ENCODE results near the gene VTI1A. TPM values are rescaled to one million over a fixed set of nuclear protein-coding genes. Genes with fewer than 3 reads are reported as not detected.

Gene VTI1A
- total RNA-seq, 1 donor from 2014 or later: 18.7 TPM

DNA sequence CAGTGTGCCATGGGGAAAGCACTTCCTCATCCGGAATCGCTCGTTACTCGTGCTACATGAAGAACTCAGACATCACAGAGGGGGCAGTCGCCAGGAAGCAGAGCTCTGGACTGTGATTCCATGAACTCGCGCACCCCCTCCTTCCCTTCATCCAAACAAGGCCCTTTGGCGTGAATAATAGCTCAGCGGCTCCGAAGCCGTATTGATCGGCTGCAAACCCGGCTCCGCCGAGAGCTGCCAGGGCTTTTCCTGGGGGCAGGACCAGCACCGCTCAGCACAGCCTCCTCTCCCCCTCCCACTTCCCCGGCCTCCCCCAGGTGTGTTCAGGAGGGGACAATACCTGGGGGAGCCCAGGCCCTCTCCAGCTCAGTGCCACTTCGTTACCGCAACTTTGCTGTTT, 374.0 kb downstream of the VTI1A start:
- intact Hi-C loops (cut with DNase I): no loop called here
- ATAC-seq (ENCODE audit: poor library complexity) (no peak), DNase-seq (no peak)

GRCh38 chr10:112821663-112822062, 374.6 kb downstream of the VTI1A start:
- no peak for DNase-seq
- no peak for ATAC-seq (ENCODE audit: poor library complexity)
- intact Hi-C loops (cut with DNase I): no loop called here

DNA sequence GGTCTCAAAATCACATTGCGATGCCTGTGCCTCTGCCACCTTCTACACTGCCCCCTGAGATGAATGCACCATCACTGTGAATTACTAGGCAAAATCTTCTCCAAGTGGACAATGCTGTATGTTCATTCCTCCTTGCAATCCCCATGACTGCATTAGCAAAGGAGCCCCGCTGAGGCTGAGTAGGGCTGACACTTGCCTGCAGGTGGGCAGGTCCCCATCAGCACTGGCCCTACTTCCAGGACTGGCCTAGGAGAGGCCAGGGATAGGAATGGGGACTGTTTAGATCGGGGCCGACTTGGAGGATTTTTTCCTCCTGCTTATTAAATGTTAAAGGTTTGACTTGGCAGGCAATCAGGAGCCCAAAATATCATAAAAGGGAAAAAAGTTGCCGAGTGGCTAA, 376.0 kb downstream of the VTI1A start:
- intact Hi-C loops (cut with DNase I): no loop called here
- ATAC-seq (ENCODE audit: poor library complexity): no peak
- no peak for DNase-seq

GRCh38 chr10:112823604-112824003, 376.6 kb downstream of the VTI1A start:
- no peak for ATAC-seq (ENCODE audit: poor library complexity)

GRCh38 chr10:112826018-112826697, 379.1 kb downstream of the VTI1A start:
- ATAC-seq (ENCODE audit: poor library complexity) (no peak), DNase-seq (no peak)
- intact Hi-C loops (cut with DNase I): no loop called here

More at GRCh38 chr10:112823604-112824003, 376.6 kb downstream of the VTI1A start:
- DNase-seq: no peak
- intact Hi-C loops (cut with DNase I): no loop called here

DNA sequence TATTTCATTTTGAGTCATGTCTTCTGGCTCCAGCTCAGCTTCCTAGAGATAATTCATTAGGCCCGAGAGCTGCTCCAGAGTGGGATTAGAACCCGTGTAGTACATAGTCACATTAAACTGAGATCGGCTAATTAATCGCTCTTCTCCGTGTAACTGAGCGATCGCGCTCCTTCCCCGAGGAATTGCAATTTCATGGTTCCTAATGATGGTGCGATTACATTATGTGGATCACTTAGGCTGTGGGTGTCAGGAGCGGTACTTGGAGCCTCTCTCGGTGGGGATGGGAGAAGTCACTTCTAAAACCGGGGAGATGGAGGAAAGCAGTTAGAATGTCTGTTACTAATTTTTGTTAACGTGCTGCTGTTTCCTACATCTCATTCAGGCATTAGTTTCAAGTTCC, 380.1 kb downstream of the VTI1A start:
- DNase-seq: no peak
- intact Hi-C loops (cut with DNase I): no loop called here
- ATAC-seq (ENCODE audit: poor library complexity): no peak

DNA sequence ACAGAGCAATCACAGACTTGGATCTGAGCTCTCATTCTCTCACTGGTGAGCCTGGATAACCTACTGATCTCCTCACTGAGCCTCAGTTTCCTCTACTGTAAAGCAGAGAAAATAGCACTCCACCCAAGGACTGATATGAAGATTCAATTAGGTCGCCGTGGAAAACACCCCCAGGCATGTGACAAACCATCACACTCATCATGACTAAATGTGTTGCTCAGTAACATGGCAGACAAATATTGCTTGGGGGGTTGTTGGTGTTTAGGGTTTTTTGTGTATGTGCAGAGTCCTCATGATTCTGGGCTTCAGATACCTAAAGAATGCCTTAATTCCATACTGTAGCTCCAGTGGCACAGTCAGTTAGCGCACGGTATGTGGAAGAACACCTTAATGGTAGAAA, 380.9 kb downstream of the VTI1A start:
- DNase-seq (no peak), ATAC-seq (ENCODE audit: poor library complexity) (no peak)
- intact Hi-C loops (cut with DNase I): no loop called here

GRCh38 chr10:112831859-112832258, 384.8 kb downstream of the VTI1A start:
- no peak for DNase-seq
- no peak for ATAC-seq (ENCODE audit: poor library complexity)
- intact Hi-C loops (cut with DNase I): no loop called here

GRCh38 chr10:112832361-112832878, 385.4 kb downstream of the VTI1A start:
- DNase-seq (no peak), ATAC-seq (ENCODE audit: poor library complexity) (no peak)
- intact Hi-C loops (cut with DNase I): no loop called here

DNA sequence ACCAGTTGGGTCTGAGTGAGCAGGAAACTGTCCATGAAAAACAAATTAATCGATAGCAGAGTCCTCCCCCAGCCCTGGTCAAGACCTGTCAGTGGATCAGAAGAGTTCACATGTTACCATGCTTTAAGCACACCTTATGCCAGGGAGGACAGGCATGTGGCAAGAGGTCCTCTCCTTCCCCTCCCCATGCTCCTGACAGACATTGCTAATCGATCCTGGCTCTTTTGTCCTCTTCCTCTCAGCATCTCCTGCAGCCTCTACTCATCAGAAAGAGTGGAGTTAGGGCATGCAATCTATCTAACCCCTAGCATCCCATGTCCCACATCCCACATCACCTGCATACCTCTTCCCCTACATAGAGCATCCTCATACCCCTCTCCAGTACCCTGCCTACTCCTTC, 385.9 kb downstream of the VTI1A start:
- DNase-seq: no peak
- intact Hi-C loops (cut with DNase I): no loop called here
- ATAC-seq (ENCODE audit: poor library complexity): no peak

DNA sequence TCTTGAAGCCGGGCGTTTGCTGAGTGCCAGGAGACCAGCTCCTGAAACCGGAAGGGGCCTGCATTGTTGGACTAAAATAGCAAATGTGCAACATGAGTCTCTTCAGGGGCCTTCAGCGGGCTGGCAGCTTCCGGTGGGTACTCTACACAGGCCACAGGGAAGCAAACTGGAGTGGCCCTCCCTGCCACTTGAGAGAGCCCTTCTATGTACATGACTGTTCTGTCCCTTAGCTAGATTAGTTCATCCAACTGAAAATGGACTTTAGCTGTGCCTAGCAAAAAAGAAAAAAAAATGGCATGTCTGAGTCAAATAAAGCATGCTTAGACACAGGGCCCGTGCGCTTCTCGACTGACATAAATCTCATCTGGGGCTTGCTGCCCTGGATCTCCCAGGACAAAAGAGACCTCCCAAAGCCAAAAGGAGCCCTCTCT, 387.8 kb downstream of the VTI1A start:
- intact Hi-C loops (cut with DNase I): no loop called here
- DNase-seq: no peak
- ATAC-seq (ENCODE audit: poor library complexity): peak; percentile 9

GRCh38 chr10:112835217-112835715, 388.3 kb downstream of the VTI1A start:
- ATAC-seq (ENCODE audit: poor library complexity) (no peak), DNase-seq (no peak)
- intact Hi-C loops (cut with DNase I): no loop called here

DNA sequence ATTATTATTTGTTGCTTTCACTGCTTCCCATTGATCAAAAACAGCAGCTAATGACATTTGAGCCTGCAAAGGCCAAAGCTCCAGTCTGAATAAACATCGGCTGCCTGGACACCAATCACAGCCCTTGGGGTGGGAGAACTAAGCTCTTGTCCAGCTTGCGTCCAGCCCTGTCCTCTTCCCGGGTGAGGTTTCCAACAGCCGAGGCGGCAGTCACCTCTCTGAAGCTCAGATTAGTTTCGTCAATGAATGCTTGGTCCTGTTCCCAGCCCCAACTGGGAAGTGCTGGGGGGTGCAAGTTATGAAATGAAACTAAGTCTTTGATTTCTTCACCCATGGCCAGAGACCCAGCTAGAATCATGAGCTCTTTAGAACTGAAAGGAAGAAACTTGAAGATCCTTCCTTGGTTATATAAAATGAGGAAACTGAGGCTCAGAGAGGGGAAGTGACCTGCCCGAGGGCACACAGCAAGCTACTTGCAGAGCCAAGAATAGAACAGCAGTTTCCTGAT, 389.0 kb downstream of the VTI1A start:
- DNase-seq (peak; percentile 68), ATAC-seq (ENCODE audit: poor library complexity) (peak; percentile 84)
- intact Hi-C loops (cut with DNase I): no loop called here

DNA sequence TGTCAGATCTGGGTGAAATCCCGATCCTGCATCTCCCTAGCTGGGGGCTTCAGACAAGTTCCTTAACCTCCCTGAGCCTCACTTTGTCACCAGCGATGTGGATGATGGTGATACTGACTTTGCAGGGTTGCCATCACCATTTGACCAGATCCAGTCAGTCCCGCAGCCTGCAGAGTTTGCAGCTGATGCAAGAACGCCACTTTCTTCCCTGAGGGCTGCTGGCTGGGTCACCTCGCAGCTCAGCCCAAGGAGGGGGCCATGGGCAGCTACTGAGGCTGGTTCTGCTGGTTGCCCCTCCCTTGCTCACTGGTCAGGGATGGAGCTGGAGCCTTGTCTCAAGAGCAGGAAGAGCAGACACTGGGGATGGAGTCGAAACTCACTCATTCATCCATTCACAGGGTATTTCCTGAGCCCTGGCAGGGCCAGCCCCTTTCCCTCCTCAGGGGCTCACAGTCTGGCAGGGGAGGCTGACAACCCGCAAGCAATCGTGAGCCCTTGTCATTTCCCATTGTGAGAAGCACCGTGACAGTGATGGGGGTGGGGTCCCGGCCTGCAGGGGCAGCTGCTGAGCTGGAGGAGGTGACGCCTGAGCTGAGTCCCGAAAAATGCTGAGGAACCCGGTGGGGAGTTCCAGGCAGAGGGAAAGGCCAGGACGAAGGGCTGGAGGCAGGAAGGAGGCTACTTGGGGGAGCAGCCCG, 391.9 kb downstream of the VTI1A start:
- DNase-seq (no peak), ATAC-seq (ENCODE audit: poor library complexity) (no peak)
- intact Hi-C loops (cut with DNase I): no loop called here

- ATAC-seq (ENCODE audit: poor library complexity) (no peak), DNase-seq (no peak)
- intact Hi-C loops (cut with DNase I): no loop called here
Measured at GRCh38 chr10:112839928-112840654, 393.1 kb downstream of the VTI1A start.

DNA sequence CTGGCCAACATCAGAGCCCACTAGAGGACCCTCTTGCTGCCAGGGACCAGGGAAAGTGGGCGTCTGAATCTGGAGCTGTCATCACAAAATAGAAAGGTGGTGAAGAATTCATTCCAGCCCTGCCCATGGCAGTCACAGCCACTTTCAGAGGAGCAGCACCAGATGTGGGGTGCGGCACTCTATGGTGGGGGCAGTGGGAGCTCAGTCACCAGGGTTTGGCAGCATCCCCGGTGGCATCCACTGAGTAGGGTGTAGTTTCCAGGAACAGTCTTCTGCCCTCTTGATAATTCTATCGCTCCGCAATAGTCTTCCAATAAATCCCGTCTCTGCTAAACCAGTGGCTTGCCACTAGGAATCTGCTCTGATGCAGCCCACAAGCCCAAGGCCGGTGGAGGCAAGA, 394.5 kb downstream of the VTI1A start:
- intact Hi-C loops (cut with DNase I): no loop called here
- ATAC-seq (ENCODE audit: poor library complexity): no peak
- DNase-seq: no peak

- no peak for DNase-seq
- intact Hi-C loops (cut with DNase I): no loop called here
- peak; percentile 41 for ATAC-seq (ENCODE audit: poor library complexity)
Measured at GRCh38 chr10:112842832-112843360, 395.9 kb downstream of the VTI1A start.

GRCh38 chr10:112843623-112844022, 396.6 kb downstream of the VTI1A start:
- DNase-seq: no peak
- intact Hi-C loops (cut with DNase I): no loop called here
- no peak for ATAC-seq (ENCODE audit: poor library complexity)
